ENCODE data around the gene PPIE. TPM values are rescaled to one million over a fixed set of nuclear protein-coding genes. Genes with fewer than 3 reads are reported as not detected.

PPIE gene
- total RNA-seq, 1 experiment from 2014 or later: 73.8 TPM

DNA sequence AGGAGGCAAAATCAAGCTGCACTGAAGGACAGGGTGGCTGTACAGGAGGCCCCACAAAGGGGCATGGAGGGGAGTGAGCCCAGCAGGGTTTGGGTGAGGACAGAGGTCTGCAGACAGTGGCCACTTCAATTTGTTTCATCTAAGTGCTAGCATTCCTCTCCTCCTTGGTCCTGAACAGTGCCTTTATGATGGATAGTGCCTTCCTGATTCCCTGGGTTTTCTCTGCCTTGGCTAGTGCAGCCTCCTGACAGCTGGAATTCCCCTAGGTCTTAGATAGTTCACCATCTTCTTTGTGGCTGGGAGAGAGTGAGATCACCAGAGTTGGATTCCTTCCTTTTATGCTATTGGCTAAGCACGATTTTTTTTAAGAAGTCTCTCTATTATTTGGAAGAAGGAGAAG is 43.7 kb upstream of the PPIE start (continued):
- TF ChIP-seq, protein P1, sequence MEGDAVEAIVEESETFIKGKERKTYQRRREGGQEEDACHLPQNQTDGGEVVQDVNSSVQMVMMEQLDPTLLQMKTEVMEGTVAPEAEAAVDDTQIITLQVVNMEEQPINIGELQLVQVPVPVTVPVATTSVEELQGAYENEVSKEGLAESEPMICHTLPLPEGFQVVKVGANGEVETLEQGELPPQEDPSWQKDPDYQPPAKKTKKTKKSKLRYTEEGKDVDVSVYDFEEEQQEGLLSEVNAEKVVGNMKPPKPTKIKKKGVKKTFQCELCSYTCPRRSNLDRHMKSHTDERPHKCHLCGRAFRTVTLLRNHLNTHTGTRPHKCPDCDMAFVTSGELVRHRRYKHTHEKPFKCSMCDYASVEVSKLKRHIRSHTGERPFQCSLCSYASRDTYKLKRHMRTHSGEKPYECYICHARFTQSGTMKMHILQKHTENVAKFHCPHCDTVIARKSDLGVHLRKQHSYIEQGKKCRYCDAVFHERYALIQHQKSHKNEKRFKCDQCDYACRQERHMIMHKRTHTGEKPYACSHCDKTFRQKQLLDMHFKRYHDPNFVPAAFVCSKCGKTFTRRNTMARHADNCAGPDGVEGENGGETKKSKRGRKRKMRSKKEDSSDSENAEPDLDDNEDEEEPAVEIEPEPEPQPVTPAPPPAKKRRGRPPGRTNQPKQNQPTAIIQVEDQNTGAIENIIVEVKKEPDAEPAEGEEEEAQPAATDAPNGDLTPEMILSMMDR (IDR thresholded peaks at IDR 0.05 in 2 of 3, conservative IDR thresholded peaks at IDR 0.05 in 1 of 3; ENCODE audit: borderline replicate concordance in 1 of 3, insufficient read depth in 1 of 3, low read depth in 2 of 3, low read length in 2 of 3): no peak
- TF ChIP-seq ZFX (IDR thresholded peaks at IDR 0.05) (no peak), CBX3 (IDR thresholded peaks at IDR 0.05; ENCODE audit: low read depth) (no peak), ZNF274 (IDR thresholded peaks at IDR 0.05; ENCODE audit: low read depth, low read length) (no peak)

DNA sequence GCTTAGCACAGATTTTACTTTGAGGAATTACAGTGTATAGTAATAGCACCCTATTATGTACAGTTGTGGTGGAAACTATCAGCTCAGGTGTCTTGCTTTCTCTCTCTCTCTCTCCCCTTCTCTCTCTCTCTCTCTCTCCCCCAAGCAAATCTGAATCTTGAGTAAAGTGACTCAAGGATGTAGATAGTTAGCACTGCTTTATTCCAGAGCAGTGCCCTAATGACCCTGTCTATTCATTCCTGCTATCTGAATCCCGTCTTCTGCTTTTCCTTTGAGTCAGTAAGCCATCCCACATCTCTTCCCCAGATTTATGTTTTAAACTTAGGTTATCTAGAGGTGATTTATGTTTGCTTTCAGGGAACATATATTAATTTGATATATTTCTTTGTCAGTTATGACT is 42.2 kb upstream of the PPIE start:
- ATAC-seq (no peak), DNase-seq (ENCODE audit: low read depth, low spot score) (no peak)
- no peaks in the 10 kb centered on the region for H3K9me3 ChIP-seq (ENCODE audit: control insufficient read depth in 1 of 2, insufficient read depth in 1 of 2, low read depth in 1 of 2, low read length in 2 of 2)
- intact Hi-C loops (cut with micrococcal nuclease): no loop called here
- H3K9me2 ChIP-seq (ENCODE audit: insufficient read depth): no peaks in the 10 kb centered on the region
- peaks cover 16% of the 10 kb centered on the region; the same call in 1 of the 2 replicates for H3K27me3 ChIP-seq (ENCODE audit: insufficient read depth, low read length)
- no peaks in the 10 kb centered on the region for H3K36me3 ChIP-seq (ENCODE audit: control insufficient read depth in 1 of 2, insufficient read depth in 2 of 2, low read length in 2 of 2)
- no peak overlapping the region for H3K4me2 ChIP-seq (ENCODE audit: low read length)
- peaks cover 0 to 3% of the 10 kb centered on the region in 2 experiments; a peak in 1 of 4 replicates for H3K4me1 ChIP-seq (ENCODE audit: control insufficient read depth in 1 of 2, insufficient read depth in 2 of 2, low read length in 2 of 2)
- H3K9ac ChIP-seq (ENCODE audit: low read length): no peak overlapping the region
- TF ChIP-seq EZH2 (IDR thresholded peaks at IDR 0.05): no peak
- TF ChIP-seq, protein P2, sequence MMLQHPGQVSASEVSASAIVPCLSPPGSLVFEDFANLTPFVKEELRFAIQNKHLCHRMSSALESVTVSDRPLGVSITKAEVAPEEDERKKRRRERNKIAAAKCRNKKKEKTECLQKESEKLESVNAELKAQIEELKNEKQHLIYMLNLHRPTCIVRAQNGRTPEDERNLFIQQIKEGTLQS (IDR thresholded peaks at IDR 0.05): no peak
- no peak for TF ChIP-seq SP1 (IDR thresholded peaks at IDR 0.05; ENCODE audit: low read depth)
- no peak for TF ChIP-seq ELF1 (IDR thresholded peaks at IDR 0.05; ENCODE audit: borderline replicate concordance, low read depth)
- TF ChIP-seq SIN3A (IDR thresholded peaks at IDR 0.05; ENCODE audit: low read depth): no peak
- TF ChIP-seq SRF (IDR thresholded peaks at IDR 0.05; ENCODE audit: low read depth): no peak
- TF ChIP-seq POLR2AphosphoS5 (IDR thresholded peaks at IDR 0.05; ENCODE audit: low read depth, low read length): no peak
- TF ChIP-seq ZNF274 (IDR thresholded peaks at IDR 0.05; ENCODE audit: low read depth, low read length): no peak
- TF ChIP-seq RAD21 (IDR thresholded peaks at IDR 0.05; ENCODE audit: low read depth): no peak
- no peak for TF ChIP-seq JUND (IDR thresholded peaks at IDR 0.05)
- no peak for TF ChIP-seq CBX3 (IDR thresholded peaks at IDR 0.05; ENCODE audit: low read depth)
- no peak for TF ChIP-seq FOSL1 (IDR thresholded peaks at IDR 0.05; ENCODE audit: low read depth)
- H2AFZ ChIP-seq (ENCODE audit: low read depth, low read length, poor library complexity, severe bottlenecking): no peak overlapping the region
- CTCF ChIA-PET: no interaction called here
- no peaks in the 10 kb centered on the region for H3K79me2 ChIP-seq (ENCODE audit: insufficient read depth, low read length)
- no TSS peak for BruUV-seq (replicated peaks)
- H3K4me3 ChIP-seq (replicated peaks in 1 of 2; ENCODE audit: low read depth in 1 of 2, low read length in 2 of 2): no peak overlapping the region
- RAD21 ChIA-PET (ENCODE audit: low non-redundant PET in 1 of 2, low total read pairs in 2 of 2, uncharacterized antibody in 2 of 2, unreplicated experiment in 2 of 2): interaction anchor here in 1 of 2 experiments (0.6 kb wide), 1 partner anchor 13 kb away, joined by 3 read pairs; no protein-coding TSS in a partner anchor
- no peaks in the 10 kb centered on the region for H4K20me1 ChIP-seq (ENCODE audit: insufficient read depth)
- no peak overlapping the region for H3K27ac ChIP-seq (ENCODE audit: low read depth, low read length)
- POLR2A ChIA-PET: no interaction called here

Measured in HCT116 (cell line).